GM23248 (cell line): ENCODE data around the gene IL32. TPM values are rescaled to one million over a fixed set of nuclear protein-coding genes. Genes with fewer than 3 reads are reported as not detected.

ENCODE experiments used
- DNase-seq: peaks from one replicate; pipeline ENCODE4 v3.0.0-alpha.2; 2015
- H2AFZ ChIP-seq: fragments of 200-600 bp; sonication (generic); 2 replicates; pipeline ENCODE4 v1.6.1; 2016; ENCODE audit warnings: antibody characterized with exemption
- H3F3A ChIP-seq: fragments of 200-600 bp; sonication (generic); 2 replicates; pipeline ENCODE4 v1.6.1; 2016; ENCODE audit warnings: mild to moderate bottlenecking, antibody characterized with exemption, mixed run types; ENCODE audit not compliant: insufficient read depth
- H3K27ac ChIP-seq: fragments of 200-600 bp; sonication (generic); 2 replicates; pipeline ENCODE4 v1.5.1; 2016; ENCODE audit warnings: mild to moderate bottlenecking
- H3K27me3 ChIP-seq: fragments of 200-600 bp; sonication (generic); replicated peaks from 2 replicates; pipeline ENCODE4 v1.6.1; 2016; ENCODE audit warnings: mild to moderate bottlenecking; ENCODE audit not compliant: insufficient read depth
- H3K36me3 ChIP-seq: fragments of 200-600 bp; sonication (generic); 2 replicates; pipeline ENCODE4 v1.6.1; 2016; ENCODE audit warnings: low read depth, mild to moderate bottlenecking
- H3K4me1 ChIP-seq: fragments of 200-600 bp; sonication (generic); 2 replicates; pipeline ENCODE4 v1.6.1; 2016; ENCODE audit warnings: mild to moderate bottlenecking; ENCODE audit not compliant: insufficient read depth
- H3K4me2 ChIP-seq: fragments of 200-600 bp; sonication (generic); one replicate; pipeline ENCODE4 v1.6.1; 2016; ENCODE audit warnings: mild to moderate bottlenecking; ENCODE audit not compliant: unreplicated experiment
- H3K4me3 ChIP-seq: fragments of 200-600 bp; sonication (generic); 2 replicates; pipeline ENCODE4 v1.5.1; 2016; ENCODE audit warnings: mild to moderate bottlenecking
- H3K79me2 ChIP-seq: fragments of 200-600 bp; sonication (generic); 2 replicates; pipeline ENCODE4 v1.6.1; 2016; ENCODE audit warnings: mild to moderate bottlenecking; ENCODE audit not compliant: insufficient read depth
- H3K9ac ChIP-seq: fragments of 200-600 bp; sonication (generic); 2 replicates; pipeline ENCODE4 v1.6.1; 2016; ENCODE audit warnings: mild to moderate bottlenecking
- H3K9me2 ChIP-seq: fragments of 200-600 bp; sonication (generic); 2 replicates; pipeline ENCODE4 v1.6.1; 2016; ENCODE audit warnings: mixed run types, mild to moderate bottlenecking, moderate library complexity; ENCODE audit not compliant: insufficient read depth
- H3K9me3 ChIP-seq: fragments of 200-600 bp; sonication (generic); one replicate; pipeline ENCODE4 v1.6.1; 2017; ENCODE audit warnings: low read depth
- H4K20me1 ChIP-seq: fragments of 200-600 bp; sonication (generic); 2 replicates; pipeline ENCODE4 v1.6.0; 2016; ENCODE audit not compliant: insufficient read depth
- EZH2 ChIP-seq: fragments of 200-600 bp; sonication (generic); IDR thresholded peaks from 2 replicates; pipeline ENCODE4 v1.6.1; 2018; ENCODE audit warnings: antibody characterized with exemption, mild to moderate bottlenecking; ENCODE audit not compliant: insufficient read depth, poor library complexity, severe bottlenecking
- EZH2phosphoT487 ChIP-seq: fragments of 200-600 bp; sonication (generic); IDR thresholded peaks from 2 replicates; pipeline ENCODE4 v1.6.1; 2018; ENCODE audit warnings: antibody characterized with exemption, moderate library complexity, mild to moderate bottlenecking, low read depth; ENCODE audit not compliant: insufficient read depth
- WGBS, 2 experiments: methylation state at CpG; one replicate each; pipeline ENCODE4 v1.1.6; 2015 to 2017; ENCODE audit warnings: low lambda C conversion rate in 2 of 2, low coverage in 1 of 2; ENCODE audit errors: missing lambda C conversion rate in 2 of 2; 5-methylcytosine and 5-hydroxymethylcytosine counted together
- in situ Hi-C: fragments of 300-500 bp; cut with MboI; formaldehyde crosslinking; loops from 2 replicates; pipeline ENCODE4 v1.15.0; 2020
- polyA plus RNA-seq: library from polyadenylated mRNA; unstranded; fragments of >200 nt; fragmentation: Nextera tagmentation; extraction: Ambion mirVana; gene quantifications from 2 replicates; pipeline ENCODE4 v1.2.1, GENCODE V29; 2016
- total RNA-seq: library from RNA; depleted of rRNA; stranded (reverse); fragments of >200 nt; shearing (Covaris generic); gene quantifications from 2 replicates; pipeline ENCODE4 v1.2.3, GENCODE V29; 2014

Gene IL32
- total and polyA plus RNA-seq, 2 experiments from 2014 or later, result 0.76 to 1.0 TPM

DNA sequence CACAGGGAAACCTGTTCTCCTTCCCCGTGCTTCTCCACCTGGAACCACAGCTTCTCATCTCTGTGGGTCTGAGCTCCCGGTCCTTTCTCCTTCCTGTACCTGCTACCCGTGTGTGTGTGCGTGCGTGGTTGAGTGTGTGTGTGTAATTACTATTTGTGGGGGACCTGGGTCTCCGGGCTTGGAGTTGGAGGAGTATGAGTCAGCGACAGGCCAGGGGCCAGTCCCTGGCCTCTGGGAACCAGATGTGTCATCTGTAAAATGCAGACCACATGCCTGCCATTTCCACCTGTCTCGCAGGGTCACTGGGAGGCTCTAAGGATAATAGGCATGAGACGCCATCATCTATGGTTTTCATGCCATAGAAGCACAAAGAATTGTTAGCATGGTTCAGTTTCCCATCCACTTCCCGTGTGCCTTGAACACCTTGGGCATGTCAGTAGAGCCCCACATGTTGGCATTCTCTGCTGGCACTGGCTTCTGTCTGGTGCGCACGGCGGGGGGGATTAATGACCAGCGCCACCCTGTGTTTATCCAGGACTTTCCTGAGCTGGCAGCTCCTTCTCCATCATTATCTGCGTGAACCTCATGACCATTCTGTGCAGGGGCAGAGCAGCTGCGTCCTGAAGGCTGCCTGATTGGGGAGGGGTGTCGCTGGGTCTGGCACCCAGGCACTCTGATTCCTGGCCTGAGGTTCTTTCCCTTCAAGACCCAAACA lies 48.5 kb downstream of the IL32 start:
- H3K9me2 ChIP-seq, result no peaks in the 10 kb centered on the region
- no peak overlapping the region for H3K27ac ChIP-seq
- no peak overlapping the region for H2AFZ ChIP-seq
- no peaks in the 10 kb centered on the region for H3K36me3 ChIP-seq
- H3K9me3 ChIP-seq, result no peaks in the 10 kb centered on the region
- no peaks in the 10 kb centered on the region for H3F3A ChIP-seq
- 60 to 63% methylated on average over 17 of the region's 17 CpGs for WGBS, 2 experiments
- H3K4me1 ChIP-seq, result 0 out of 2 replicates have a peak, but pooled peaks cover 3% of the 10 kb centered on the region
- peak overlapping the region; percentile 84 for H3K9ac ChIP-seq
- in situ Hi-C loops, result no loop called here
- TF ChIP-seq EZH2phosphoT487 (no peak), EZH2 (no peak)
- peak overlapping the region; percentile 93 for H3K4me2 ChIP-seq
- H3K4me3 ChIP-seq, result peak overlapping the region; percentile 99
- peak; percentile 46 for DNase-seq
- H4K20me1 ChIP-seq, result no peaks in the 10 kb centered on the region
- H3K79me2 ChIP-seq, result peaks cover 17% of the 10 kb centered on the region
- no peaks in the 10 kb centered on the region for H3K27me3 ChIP-seq

DNA sequence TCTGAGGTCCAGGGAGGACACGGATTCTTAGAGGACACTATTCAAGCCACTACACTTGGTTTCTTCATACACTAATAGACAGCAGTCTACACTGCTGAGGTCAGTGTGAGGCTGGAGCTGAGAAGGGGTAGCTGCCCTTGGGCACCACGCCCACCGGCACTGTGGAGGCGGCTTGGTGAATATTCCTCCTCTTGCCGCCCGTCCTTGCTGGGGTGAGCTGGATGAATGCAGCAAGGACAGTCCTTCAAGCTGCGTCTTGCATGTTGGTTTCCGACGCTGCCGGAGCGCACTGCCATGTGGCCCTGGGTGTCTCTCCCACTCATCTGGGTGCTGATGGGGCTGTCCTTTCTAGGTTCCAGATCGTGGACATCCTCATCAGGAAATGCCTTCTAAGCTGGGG lies 49.6 kb downstream of the IL32 start:
- H3K79me2 ChIP-seq, result peaks cover 17% of the 10 kb centered on the region
- DNase-seq, result no peak
- H3K27me3 ChIP-seq, result no peaks in the 10 kb centered on the region
- no peak overlapping the region for H2AFZ ChIP-seq
- H3K27ac ChIP-seq, result no peak overlapping the region
- TF ChIP-seq EZH2phosphoT487 (no peak), EZH2 (no peak)
- no peaks in the 10 kb centered on the region for H3K9me2 ChIP-seq
- H4K20me1 ChIP-seq, result no peaks in the 10 kb centered on the region
- H3F3A ChIP-seq, result no peaks in the 10 kb centered on the region
- H3K4me2 ChIP-seq, result no peak overlapping the region
- no peaks in the 10 kb centered on the region for H3K9me3 ChIP-seq
- WGBS, 2 experiments, result 95 to 97% methylated on average over 12 of the region's 12 CpGs
- no peaks in the 10 kb centered on the region for H3K36me3 ChIP-seq
- H3K9ac ChIP-seq, result no peak overlapping the region
- in situ Hi-C loops, result no loop called here
- H3K4me1 ChIP-seq, result 0 out of 2 replicates have a peak, but pooled peaks cover 3% of the 10 kb centered on the region
- no peak overlapping the region for H3K4me3 ChIP-seq

DNA sequence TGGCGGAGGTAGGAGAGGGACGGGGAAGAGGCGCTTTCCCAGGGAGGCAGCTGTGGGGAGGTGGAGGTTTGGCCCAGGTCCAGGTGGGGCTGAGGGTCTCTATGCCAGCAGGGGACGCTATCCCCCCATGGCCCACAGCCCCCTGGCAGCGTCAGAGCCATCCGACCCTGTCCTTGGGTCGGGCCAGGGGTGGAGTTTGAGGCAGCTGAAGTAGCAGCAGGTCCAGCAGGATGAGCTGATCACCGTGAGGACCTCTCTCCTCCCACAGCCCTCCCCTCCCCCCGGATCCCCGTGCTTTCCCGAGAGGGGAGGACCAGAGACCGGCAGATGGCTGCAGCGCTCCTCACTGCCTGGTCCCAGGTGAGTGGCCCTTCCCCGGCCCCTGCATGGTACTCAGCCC lies 50.1 kb downstream of the IL32 start:
- WGBS, 2 experiments, result 54 to 70% methylated on average over 13 to 14 of the region's 14 CpGs
- Histone ChIP-seq H3K36me3 (no peaks in the 10 kb centered on the region), H2AFZ (no peak overlapping the region), H3K4me3 (no peak overlapping the region), H3K27ac (no peak overlapping the region), H4K20me1 (no peaks in the 10 kb centered on the region), H3K4me1 (0 out of 2 replicates have a peak, but pooled peaks cover 3% of the 10 kb centered on the region), H3K9ac (no peak overlapping the region), H3F3A (no peaks in the 10 kb centered on the region), H3K4me2 (no peak overlapping the region), H3K9me3 (no peaks in the 10 kb centered on the region), H3K79me2 (peaks cover 17% of the 10 kb centered on the region), H3K27me3 (no peaks in the 10 kb centered on the region), H3K9me2 (no peaks in the 10 kb centered on the region)
- in situ Hi-C loops, result no loop called here
- TF ChIP-seq EZH2 (no peak), EZH2phosphoT487 (no peak)
- DNase-seq, result no peak

DNA sequence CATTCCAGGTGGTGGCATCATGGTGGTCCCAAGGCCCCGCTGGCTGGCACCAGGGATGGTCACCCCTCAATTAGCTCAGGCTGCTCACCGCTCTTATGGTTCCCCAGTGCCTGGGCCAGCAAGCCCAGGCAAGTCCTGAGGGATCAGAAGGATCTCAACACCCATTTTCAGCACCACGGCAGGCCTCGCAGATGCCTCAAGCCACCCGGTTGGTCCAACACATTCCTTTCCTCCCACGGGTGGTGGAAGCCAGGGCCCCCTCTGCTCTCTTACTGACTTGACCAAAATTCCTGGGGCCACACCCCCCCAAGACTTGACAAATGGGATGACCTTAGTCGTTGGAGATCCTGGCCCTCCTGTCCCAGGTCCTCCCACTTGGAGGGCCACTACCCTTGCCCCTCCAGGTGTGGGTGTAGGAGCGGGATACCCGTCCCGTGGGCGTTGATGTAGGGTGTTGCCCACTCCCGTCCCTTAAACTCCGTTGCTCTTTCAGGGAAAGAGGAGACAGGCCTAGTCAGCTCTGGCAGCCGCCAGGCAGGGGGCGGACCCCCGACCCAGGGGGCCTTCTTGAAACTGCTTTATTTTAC lies 52.9 kb downstream of the IL32 start:
- Histone ChIP-seq H3K4me1 (0 out of 2 replicates have a peak, but pooled peaks cover 2% of the 10 kb centered on the region), H3K9ac (no peak overlapping the region), H3K9me2 (no peaks in the 10 kb centered on the region), H4K20me1 (no peaks in the 10 kb centered on the region), H3K27ac (no peak overlapping the region), H3K4me2 (no peak overlapping the region), H3K79me2 (peaks cover 9% of the 10 kb centered on the region), H2AFZ (no peak overlapping the region), H3K9me3 (no peaks in the 10 kb centered on the region), H3K36me3 (no peaks in the 10 kb centered on the region), H3F3A (no peaks in the 10 kb centered on the region), H3K27me3 (no peaks in the 10 kb centered on the region), H3K4me3 (no peak overlapping the region)
- DNase-seq, result no peak
- TF ChIP-seq EZH2 (no peak), EZH2phosphoT487 (no peak)
- WGBS, 2 experiments, result 87 to 89% methylated on average over 16 of the region's 16 CpGs
- in situ Hi-C loops, result no loop called here
